Smooth muscle cell (in vitro differentiated cells): ENCODE results near the gene TAPBPL. TPM values are rescaled to one million over a fixed set of nuclear protein-coding genes. Genes with fewer than 3 reads are reported as not detected.

Source experiments
- DNase-seq: peaks from one replicate; lab custom pipeline; 2025; ENCODE audit not compliant: unreplicated experiment; lab: John Stamatoyannopoulos, UW
- H2AFZ ChIP-seq: fragments of 200-600 bp; sonication (generic); 2 replicates; pipeline ENCODE4 v1.6.0; 2016; ENCODE audit warnings: antibody characterized with exemption, low read depth, mild to moderate bottlenecking
- H3F3A ChIP-seq: fragments of 200-600 bp; sonication (generic); 2 replicates; pipeline ENCODE4 v1.6.0; 2017; ENCODE audit warnings: antibody characterized with exemption, low read depth
- H3K27ac ChIP-seq: fragments of 200-600 bp; sonication (generic); 2 replicates; pipeline ENCODE4 v1.5.1; 2016; ENCODE audit warnings: low read depth, mild to moderate bottlenecking
- H3K27me3 ChIP-seq: fragments of 200-600 bp; sonication (generic); 2 replicates; pipeline ENCODE4 v1.6.1; 2016; ENCODE audit warnings: low read depth, mild to moderate bottlenecking
- H3K36me3 ChIP-seq: fragments of 200-600 bp; sonication (generic); 2 replicates; pipeline ENCODE4 v1.5.1; 2016; ENCODE audit warnings: low read depth
- H3K4me1 ChIP-seq: fragments of 200-600 bp; sonication (generic); 2 replicates; pipeline ENCODE4 v1.5.1; 2016; ENCODE audit warnings: low read depth
- H3K4me2 ChIP-seq: fragments of 200-600 bp; sonication (generic); 2 replicates; pipeline ENCODE4 v1.6.0; 2016; ENCODE audit warnings: mild to moderate bottlenecking
- H3K4me3 ChIP-seq: fragments of 200-600 bp; sonication (generic); 2 replicates; pipeline ENCODE4 v1.5.1; 2016; ENCODE audit warnings: mild to moderate bottlenecking
- H3K79me2 ChIP-seq: fragments of 200-600 bp; sonication (generic); 2 replicates; pipeline ENCODE4 v1.6.0; 2016; ENCODE audit warnings: low read depth, mild to moderate bottlenecking
- H3K9ac ChIP-seq: fragments of 200-600 bp; sonication (generic); 2 replicates; pipeline ENCODE4 v1.6.0; 2016; ENCODE audit warnings: low read depth
- H3K9me3 ChIP-seq: fragments of 200-600 bp; sonication (generic); replicated peaks from 2 replicates; pipeline ENCODE4 v1.5.1; 2016; ENCODE audit warnings: low read depth
- H4K20me1 ChIP-seq: fragments of 200-600 bp; sonication (generic); 2 replicates; pipeline ENCODE4 v1.6.0; 2016; ENCODE audit warnings: low read depth
- WGBS: methylation state at CpG from one replicate; pipeline ENCODE4 v1.1.7; 2016; ENCODE audit warnings: low lambda C conversion rate; 5-methylcytosine and 5-hydroxymethylcytosine counted together
- polyA plus RNA-seq: library from polyadenylated mRNA; unstranded; fragments of >200 nt; fragmentation: Nextera tagmentation; extraction: Ambion mirVana; gene quantifications from 2 replicates; pipeline ENCODE4 v1.2.1, GENCODE V29; 2016
- total RNA-seq: library from RNA; depleted of rRNA; stranded (reverse); fragments of >200 nt; gene quantifications from 2 replicates; pipeline ENCODE4 v1.2.3, GENCODE V29; 2014
- TF ChIP-seq, protein P1 (sequence below): fragments of 200-600 bp; sonication (generic); IDR thresholded peaks from 2 replicates; pipeline ENCODE4 v1.5.1; 2017; ENCODE audit warnings: borderline replicate concordance, mild to moderate bottlenecking, antibody characterized with exemption; ENCODE audit not compliant: insufficient read depth, poor library complexity, severe bottlenecking

TAPBPL gene, protein sequence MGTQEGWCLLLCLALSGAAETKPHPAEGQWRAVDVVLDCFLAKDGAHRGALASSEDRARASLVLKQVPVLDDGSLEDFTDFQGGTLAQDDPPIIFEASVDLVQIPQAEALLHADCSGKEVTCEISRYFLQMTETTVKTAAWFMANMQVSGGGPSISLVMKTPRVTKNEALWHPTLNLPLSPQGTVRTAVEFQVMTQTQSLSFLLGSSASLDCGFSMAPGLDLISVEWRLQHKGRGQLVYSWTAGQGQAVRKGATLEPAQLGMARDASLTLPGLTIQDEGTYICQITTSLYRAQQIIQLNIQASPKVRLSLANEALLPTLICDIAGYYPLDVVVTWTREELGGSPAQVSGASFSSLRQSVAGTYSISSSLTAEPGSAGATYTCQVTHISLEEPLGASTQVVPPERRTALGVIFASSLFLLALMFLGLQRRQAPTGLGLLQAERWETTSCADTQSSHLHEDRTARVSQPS
- total RNA-seq, result 0.85 TPM in 1 of 2 replicates, not detected in the other
- polyA plus RNA-seq, result 1.5 and 3.2 TPM in 2 replicates

DNA sequence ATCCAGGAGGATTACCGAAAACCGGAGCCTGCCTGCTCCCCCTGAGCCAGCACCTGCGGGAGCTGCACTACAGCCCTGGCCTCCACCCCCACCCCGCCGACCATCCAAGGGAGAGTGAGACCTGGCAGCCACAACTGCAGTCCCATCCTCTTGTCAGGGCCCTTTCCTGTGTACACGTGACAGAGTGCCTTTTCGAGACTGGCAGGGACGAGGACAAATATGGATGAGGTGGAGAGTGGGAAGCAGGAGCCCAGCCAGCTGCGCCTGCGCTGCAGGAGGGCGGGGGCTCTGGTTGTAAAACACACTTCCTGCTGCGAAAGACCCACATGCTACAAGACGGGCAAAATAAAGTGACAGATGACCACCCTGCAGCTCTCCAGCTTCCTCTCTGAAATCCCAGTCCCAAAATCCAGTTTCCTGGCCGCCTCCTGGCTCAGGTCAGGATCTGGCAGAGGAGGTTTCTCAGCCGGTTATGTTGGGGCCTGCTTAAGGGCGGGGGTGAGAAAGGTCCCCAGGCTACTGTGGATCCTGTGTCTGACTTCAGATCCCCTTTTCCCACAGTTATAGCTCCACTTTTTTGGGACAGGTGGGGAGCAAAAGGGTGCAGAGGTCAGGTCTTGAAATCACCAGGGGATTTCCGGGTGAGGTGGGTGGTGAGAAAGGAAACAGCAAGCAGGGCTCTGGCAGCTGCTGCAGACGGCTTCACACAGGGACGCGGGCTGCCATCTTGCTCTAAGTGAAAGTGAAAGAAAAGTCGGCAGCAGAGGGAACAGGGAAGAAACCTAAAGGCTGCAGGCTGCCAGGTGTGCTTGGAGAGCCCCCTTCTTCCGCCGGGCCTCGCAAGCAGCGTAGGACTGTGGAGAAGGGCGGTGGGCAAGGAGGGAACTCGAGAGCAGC, at the start of gene TAPBPL:
Gene TAPBPL (plus strand): TSS at position 695 of the 897 bp plus-strand sequence. CDS start 207 bp downstream, outside the sequence.
- H3K79me2 ChIP-seq, result no peaks in the 10 kb centered on the region
- H4K20me1 ChIP-seq, result no peaks in the 10 kb centered on the region
- peak; percentile 31 for DNase-seq
- H3K36me3 ChIP-seq, result no peaks in the 10 kb centered on the region
- H3K27ac ChIP-seq, result peak within 1 kb of the TSS; percentile 50
- H3K4me3 ChIP-seq, result peak within 1 kb of the TSS; percentile 55
- H3K27me3 ChIP-seq, result no peaks in the 10 kb centered on the region
- H2AFZ ChIP-seq, result peak within 1 kb of the TSS; percentile 58
- H3K9me3 ChIP-seq, result no peaks in the 10 kb centered on the region
- peak within 1 kb of the TSS; percentile 87 for H3K4me2 ChIP-seq
- H3K9ac ChIP-seq, result no peak within 1 kb of the TSS
- H3K4me1 ChIP-seq, result peaks cover 33% of the 10 kb centered on the region
- no peaks in the 10 kb centered on the region for H3F3A ChIP-seq
- WGBS, result 36% methylated on average over 27 of the region's 27 CpGs
- TF ChIP-seq, protein P1, sequence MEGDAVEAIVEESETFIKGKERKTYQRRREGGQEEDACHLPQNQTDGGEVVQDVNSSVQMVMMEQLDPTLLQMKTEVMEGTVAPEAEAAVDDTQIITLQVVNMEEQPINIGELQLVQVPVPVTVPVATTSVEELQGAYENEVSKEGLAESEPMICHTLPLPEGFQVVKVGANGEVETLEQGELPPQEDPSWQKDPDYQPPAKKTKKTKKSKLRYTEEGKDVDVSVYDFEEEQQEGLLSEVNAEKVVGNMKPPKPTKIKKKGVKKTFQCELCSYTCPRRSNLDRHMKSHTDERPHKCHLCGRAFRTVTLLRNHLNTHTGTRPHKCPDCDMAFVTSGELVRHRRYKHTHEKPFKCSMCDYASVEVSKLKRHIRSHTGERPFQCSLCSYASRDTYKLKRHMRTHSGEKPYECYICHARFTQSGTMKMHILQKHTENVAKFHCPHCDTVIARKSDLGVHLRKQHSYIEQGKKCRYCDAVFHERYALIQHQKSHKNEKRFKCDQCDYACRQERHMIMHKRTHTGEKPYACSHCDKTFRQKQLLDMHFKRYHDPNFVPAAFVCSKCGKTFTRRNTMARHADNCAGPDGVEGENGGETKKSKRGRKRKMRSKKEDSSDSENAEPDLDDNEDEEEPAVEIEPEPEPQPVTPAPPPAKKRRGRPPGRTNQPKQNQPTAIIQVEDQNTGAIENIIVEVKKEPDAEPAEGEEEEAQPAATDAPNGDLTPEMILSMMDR, result no peak

DNA sequence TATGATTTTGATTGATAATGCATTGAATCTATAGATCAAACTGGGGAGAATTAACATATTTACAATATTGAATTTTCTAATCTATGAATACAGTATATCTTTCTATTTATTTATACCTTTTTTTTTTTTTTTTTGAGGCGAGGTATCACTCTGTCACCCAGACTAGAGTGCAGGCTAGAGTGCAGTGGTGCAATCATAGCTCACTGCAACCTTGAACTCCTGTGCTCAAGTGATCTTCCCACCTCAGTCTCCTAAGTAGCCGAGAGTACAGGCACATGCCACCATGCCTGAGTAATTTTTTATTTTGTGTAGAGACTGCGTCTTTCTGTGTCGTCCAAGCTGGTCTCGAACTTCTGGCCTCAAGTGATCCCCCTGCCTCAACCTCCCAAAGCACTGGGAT, 47.5 kb upstream of the TAPBPL start:
- H3K79me2 ChIP-seq, result no peaks in the 10 kb centered on the region
- no peak for DNase-seq
- no peaks in the 10 kb centered on the region for H3K9me3 ChIP-seq
- TF ChIP-seq, protein P1, result no peak
- no peaks in the 10 kb centered on the region for H4K20me1 ChIP-seq
- no peak overlapping the region for H2AFZ ChIP-seq
- no peak overlapping the region for H3K27ac ChIP-seq
- H3K27me3 ChIP-seq, result no peaks in the 10 kb centered on the region
- no peaks in the 10 kb centered on the region for H3K36me3 ChIP-seq
- H3K9ac ChIP-seq, result no peak overlapping the region
- no peak overlapping the region for H3K4me3 ChIP-seq
- no peaks in the 10 kb centered on the region for H3F3A ChIP-seq
- WGBS, result 89% methylated on average over 5 of the region's 5 CpGs
- no peaks in the 10 kb centered on the region for H3K4me1 ChIP-seq
- H3K4me2 ChIP-seq, result no peak overlapping the region

DNA sequence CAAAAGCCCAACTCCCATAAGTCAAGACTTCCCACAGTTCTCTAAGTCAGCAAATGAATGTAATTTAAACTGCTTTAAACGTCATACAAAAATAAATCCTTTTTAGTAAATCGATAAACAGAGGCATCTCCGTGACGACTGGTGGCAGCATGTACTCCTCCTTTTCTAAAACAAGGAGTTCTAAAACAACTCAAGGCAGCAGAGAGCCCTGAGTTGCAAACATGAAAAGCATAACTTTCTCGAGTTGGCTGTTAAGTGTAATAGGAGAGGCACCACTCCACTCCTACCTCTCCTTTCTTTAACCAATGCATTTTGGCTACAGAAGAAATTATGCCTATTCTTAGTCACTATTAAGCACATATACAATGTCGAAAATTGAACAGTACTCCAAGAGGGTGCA, 45.9 kb upstream of the TAPBPL start:
- 82% methylated on average over 6 of the region's 6 CpGs for WGBS
- no peaks in the 10 kb centered on the region for H3K36me3 ChIP-seq
- no peak overlapping the region for H3K4me2 ChIP-seq
- no peak for DNase-seq
- no peak overlapping the region for H3K27ac ChIP-seq
- no peaks in the 10 kb centered on the region for H3K9me3 ChIP-seq
- no peaks in the 10 kb centered on the region for H3F3A ChIP-seq
- TF ChIP-seq, protein P1, result no peak
- no peak overlapping the region for H2AFZ ChIP-seq
- H3K27me3 ChIP-seq, result no peaks in the 10 kb centered on the region
- H3K79me2 ChIP-seq, result no peaks in the 10 kb centered on the region
- no peak overlapping the region for H3K9ac ChIP-seq
- no peak overlapping the region for H3K4me3 ChIP-seq
- H4K20me1 ChIP-seq, result no peaks in the 10 kb centered on the region
- no peaks in the 10 kb centered on the region for H3K4me1 ChIP-seq
